CD4-positive, alpha-beta T cell treated with Interferon gamma for 1 hour (primary cell): ENCODE data around the gene JKAMP.
"Not testable (repeated sequence)": the region's sequence is repeated elsewhere in the genome, so short reads cannot be mapped to it uniquely, and the experiment has no call there.

Source experiments
- DNase-seq: peaks from one replicate; pipeline ENCODE4 v3.0.0-alpha.2; 2020

Gene JKAMP

DNA sequence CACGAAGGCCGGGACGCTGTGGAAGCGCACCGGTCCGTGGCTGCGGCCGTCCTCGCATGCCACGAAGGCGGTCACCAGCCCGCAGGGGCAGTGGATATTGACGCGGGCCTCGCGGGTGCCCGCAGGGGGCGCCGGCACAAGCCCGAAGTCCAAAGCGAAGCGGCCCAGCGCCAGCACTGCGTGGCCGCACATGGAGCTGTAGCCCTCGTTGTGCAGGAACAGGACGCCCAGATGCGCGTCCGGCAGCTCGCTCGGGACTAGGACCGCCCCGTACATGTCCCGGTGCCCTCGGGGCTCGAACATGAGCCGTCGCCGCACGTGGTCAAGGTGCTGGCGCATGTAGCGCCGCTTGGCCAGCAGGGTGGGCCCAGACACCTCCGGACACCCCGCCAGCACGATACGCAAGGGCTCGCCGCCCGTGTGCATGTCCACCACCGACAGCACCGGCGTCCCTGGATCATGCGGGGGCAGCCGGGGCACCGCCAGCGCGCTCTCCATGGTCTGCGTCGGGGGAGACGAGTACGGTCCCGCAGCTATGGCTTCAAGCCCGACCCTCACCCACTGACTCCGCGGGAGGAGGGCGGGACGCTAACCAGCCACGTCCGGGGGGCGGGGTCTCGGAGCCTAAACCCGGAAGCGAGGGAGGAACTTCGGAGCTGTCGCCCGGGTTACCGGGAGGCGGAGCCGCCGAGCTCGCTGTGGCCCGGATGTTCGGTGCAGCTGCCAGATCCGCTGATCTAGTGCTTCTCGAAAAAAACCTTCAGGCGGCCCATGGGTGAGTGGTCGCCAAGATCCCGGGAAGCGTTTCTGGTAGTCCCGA lies at the start of gene JKAMP, which contains the start of gene L3HYPDH:
TSS of gene JKAMP (plus strand) at position 699 of the 820 bp plus-strand sequence. CDS start at position 772, 73 bp downstream.
TSS of gene L3HYPDH (minus strand) at position 590 of the 820 bp plus-strand sequence. CDS start at position 498, 92 bp downstream.
- peak; percentile 95 for DNase-seq

GRCh38 chr14:59435101-59435500 lies 49.2 kb upstream of the JKAMP start:
- no peak for DNase-seq

- DNase-seq = no peak
Measured at GRCh38 chr14:59435987-59436386, 48.3 kb upstream of the JKAMP start.

- DNase-seq = no peak
Measured at GRCh38 chr14:59438195-59438647, 46.1 kb upstream of the JKAMP start.

- DNase-seq = no peak
Measured at GRCh38 chr14:59439256-59439965, 44.9 kb upstream of the JKAMP start.

DNA sequence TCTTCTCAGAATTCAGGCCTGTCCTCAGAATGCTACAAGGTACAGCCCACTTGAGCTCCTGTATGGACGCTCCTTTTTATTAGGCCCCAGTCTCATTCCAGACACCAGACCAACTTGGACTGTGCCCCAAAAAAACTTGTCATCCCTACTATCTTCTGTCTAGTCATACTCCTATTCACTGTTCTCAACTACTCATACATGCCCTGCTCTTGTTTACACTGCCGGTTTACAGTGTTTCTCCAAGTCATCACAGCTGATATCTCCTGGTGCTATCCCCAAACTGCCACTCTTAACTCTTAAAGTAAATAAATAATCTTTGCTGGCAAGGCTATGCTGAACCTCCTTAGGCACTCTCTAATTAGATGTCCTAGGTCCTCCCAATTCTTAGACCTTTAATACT lies 35.6 kb upstream of the JKAMP start:
- not testable (repeated sequence) for DNase-seq

DNA sequence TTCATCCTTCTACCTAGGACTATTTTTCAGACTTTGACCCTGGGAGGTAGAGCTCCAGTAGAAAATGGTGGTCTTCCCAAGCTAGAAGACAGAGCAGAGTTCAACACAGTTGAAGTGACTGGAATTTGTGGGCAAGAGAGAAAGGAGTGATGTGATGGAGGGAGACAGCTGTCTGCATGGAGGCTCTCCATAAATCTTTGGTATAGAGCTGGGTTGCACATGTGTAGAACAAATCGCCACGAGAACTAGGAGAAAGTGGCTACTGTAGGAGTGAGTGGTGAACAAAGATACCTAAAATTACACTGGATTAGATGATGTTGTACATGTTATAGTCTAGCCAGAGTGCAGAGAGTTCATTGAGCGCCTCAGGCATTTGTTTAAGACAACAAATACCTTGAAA lies 33.6 kb upstream of the JKAMP start:
- no peak for DNase-seq

DNA sequence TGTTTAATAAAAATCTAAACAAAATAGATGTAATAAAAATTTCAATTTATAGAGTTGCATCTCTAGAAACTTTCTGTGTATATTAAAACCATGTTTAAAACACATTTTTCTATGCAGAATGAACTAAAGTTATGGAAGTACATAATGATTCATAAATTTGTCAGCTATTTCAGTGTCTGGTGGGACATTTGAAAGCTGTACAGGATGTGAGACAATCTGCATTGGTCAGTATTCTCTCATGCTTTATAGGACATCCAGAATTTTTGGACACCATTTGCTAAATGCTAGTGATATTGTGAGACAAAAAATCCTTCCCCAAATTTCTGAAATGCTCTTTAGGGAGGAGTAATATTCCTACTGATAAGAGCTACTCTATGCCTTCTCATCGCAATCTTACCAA lies 32.5 kb upstream of the JKAMP start:
- no peak for DNase-seq

GRCh38 chr14:59454139-59454538 lies 30.2 kb upstream of the JKAMP start:
- DNase-seq = no peak

GRCh38 chr14:59455411-59455810 lies 28.9 kb upstream of the JKAMP start:
- no peak for DNase-seq

GRCh38 chr14:59458486-59458885 lies 25.8 kb upstream of the JKAMP start:
- no peak for DNase-seq

DNA sequence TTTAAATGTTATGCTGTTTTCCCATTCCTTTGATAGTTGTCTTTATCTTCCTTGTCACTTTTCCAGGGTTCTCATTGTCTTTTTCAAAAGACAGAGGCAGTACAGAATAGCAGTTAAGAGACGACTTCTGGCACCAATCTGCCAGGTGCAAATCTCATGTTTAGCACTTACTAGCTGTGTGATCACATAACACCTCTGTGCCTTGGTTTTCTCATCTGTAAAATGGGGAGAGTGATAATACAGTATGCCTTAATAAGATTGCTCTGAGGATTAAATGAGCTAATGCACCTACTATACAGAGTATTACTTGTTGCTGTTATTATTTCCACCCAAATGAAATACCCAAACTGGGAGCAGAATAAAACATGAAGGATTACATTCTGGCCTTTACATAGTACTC lies 23.9 kb upstream of the JKAMP start:
- no peak for DNase-seq

DNA sequence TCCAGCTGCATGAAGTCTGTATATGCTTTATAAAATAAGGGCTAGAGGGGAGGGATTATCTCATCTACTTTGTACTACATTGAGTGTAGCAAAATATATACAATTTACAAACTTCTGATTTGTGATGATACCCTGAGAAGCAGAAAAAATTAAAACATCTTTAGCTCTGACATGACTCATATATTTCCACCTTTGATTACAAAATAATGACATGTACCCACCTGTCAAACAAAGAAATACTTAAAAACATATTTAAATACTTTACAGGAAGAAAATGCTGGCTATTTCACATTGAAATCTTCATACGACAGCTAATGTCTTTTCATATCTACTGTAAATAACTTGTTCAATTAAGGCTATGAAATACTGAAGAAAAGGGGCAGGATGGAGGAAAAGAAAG lies 22.4 kb upstream of the JKAMP start:
- DNase-seq = no peak

GRCh38 chr14:59463787-59464485 lies 20.4 kb upstream of the JKAMP start:
- no peak for DNase-seq

DNA sequence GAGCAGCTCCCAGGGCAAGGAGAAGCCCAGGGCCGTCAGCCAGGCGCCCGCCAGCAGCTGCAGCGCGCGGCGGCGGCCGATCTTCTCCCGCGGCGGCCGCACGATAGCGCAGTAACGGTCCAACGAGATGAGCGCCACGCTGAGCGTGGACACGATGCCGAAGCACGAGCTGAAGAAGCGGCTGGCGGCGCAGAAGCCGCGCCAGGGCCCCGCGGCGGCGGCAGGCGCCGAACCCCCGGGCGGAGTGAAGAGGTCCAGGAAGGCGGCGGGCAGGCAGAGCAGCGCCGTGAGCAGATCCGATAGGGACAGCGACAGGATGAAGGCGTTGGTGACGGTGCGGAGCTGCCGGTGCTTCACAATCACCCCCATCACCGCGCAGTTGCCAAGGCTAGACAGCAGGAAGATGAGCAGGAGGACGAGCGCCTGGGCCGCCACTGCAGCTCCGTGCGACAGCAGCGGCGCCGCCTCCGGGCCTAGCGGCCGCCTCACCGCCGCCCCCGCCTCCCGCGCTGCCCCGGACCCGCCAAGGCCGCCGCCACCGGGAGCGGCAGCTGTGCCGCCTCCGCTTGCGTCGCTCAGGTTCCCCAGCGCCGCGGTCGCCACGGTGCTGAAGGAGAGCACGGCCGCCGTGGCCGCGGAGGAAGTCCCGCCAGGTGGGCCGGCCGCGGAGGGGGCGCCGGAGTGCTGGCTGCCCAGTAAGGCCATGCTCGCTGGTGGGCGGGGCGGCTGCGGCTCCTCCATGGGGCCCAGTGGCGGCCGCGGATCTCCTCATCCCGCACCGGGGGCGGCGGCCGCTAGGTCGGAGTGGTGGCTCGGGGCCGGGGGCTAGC lies 19.6 kb upstream of the JKAMP start:
- DNase-seq = peak; percentile 42

- DNase-seq = peak; percentile 48
Measured at GRCh38 chr14:59465316-59466135, 18.8 kb upstream of the JKAMP start, which contains the start of gene GPR135. Gene GPR135, minus strand, starts transcription at chr14:59465380. Its CDS starts 154 bp downstream, at chr14:59465226.

GRCh38 chr14:59474172-59474571 lies 10.1 kb upstream of the JKAMP start:
- no peak for DNase-seq

- no peak for DNase-seq
Measured at GRCh38 chr14:59475709-59476108, 8.6 kb upstream of the JKAMP start.

GRCh38 chr14:59478540-59478939 lies 5.8 kb upstream of the JKAMP start:
- no peak for DNase-seq

GRCh38 chr14:59480166-59480565 lies 4.2 kb upstream of the JKAMP start:
- DNase-seq = no peak

DNA sequence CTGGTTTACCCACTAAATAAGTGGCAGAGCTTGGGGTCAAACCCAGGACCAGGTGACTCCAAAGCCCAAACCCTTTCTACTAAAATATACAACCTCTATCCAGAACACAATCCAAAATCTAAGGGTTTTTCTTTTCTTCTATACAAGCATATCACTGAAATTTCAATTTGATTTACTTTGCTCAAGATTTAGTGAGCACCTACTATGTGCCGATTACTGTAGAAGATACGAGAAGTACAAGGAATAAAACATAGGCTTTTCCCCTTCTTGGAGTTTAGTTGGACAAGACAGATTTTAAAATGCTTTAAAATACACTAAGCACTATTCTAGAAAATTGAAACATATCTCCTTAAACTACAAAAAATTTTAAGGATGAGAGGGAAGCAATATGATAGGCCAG lies 2.9 kb upstream of the JKAMP start:
- no peak for DNase-seq
